Uterus (tissue), 4 donors: ENCODE data around the gene KCNQ1. TPM values are rescaled to one million over a fixed set of nuclear protein-coding genes. Genes with fewer than 3 reads are reported as not detected.

ENCODE experiments used
- DNase-seq, 2 donors: peaks; one replicate each; pipeline ENCODE4 v3.0.0-alpha.2; 2019 to 2020
- H3K27ac ChIP-seq, 2 donors: fragments of 200-600 bp; sonication (generic); 1 replicate in 1 of 2; 2 replicates in 1 of 2; pipeline ENCODE4 v1.5.1; 2016 to 2018
- H3K27me3 ChIP-seq, 2 donors: fragments of 200-600 bp; sonication (generic); one replicate each; pipeline ENCODE4 v1.5.1; 2018 to 2019; ENCODE audit warnings: control low read depth in 1 of 2
- H3K36me3 ChIP-seq, 2 donors: fragments of 200-600 bp; sonication (generic); one replicate each; pipeline ENCODE4 v1.5.1; 2019; ENCODE audit warnings: control low read depth in 1 of 2
- H3K4me1 ChIP-seq, 2 donors: fragments of 200-600 bp; sonication (generic); one replicate each; pipeline ENCODE4 v1.5.1; 2018 to 2019; ENCODE audit warnings: control low read depth in 1 of 2
- H3K4me3 ChIP-seq, 2 donors: fragments of 200-600 bp; sonication (generic); 1 replicate in 1 of 2; 2 replicates in 1 of 2; pipeline ENCODE4 v1.5.1; 2018 to 2019; ENCODE audit warnings: mild to moderate bottlenecking in 1 of 2
- H3K9me3 ChIP-seq, 2 donors: fragments of 200-600 bp; sonication (generic); one replicate each; pipeline ENCODE4 v1.5.1; 2019; ENCODE audit warnings: control low read depth in 1 of 2
- POLR2A ChIP-seq, 2 donors: fragments of 450-650 bp; IDR thresholded peaks; one replicate each; pipeline ENCODE4 v1.6.1; 2016; ENCODE audit warnings: antibody characterized with exemption in 2 of 2, mild to moderate bottlenecking in 1 of 2, moderate library complexity in 1 of 2
- intact Hi-C: fragments of 100-400 bp; cut with DNase I; formaldehyde crosslinking; loops from one replicate; pipeline ENCODE4 v1.15.1; 2023; ENCODE audit warnings: low total_unique reads
- total RNA-seq, 4 donors: library from RNA; depleted of rRNA in 3 of 4; stranded (reverse); fragments of >200 nt in 3 of 4; gene quantifications; one replicate each; pipeline versions ENCODE4 v1.1.0 to v1.2.4, GENCODE V29; 2014 to 2023
- TF ChIP-seq, protein P1 (sequence below), 4 experiments: fragments of 200-600 bp in 2 of 4; fragments of 450-650 bp in 2 of 4; sonication (generic) in 2 of 4; IDR thresholded peaks; one replicate each; pipeline ENCODE4 v1.5.1; 2016 to 2019; ENCODE audit warnings: antibody characterized with exemption in 4 of 4, mild to moderate bottlenecking in 2 of 4, moderate library complexity in 1 of 4
- donor health status: DM: yes; HTN: yes; CAD: no.

KCNQ1 gene
- total RNA-seq, 4 donors from 2014 or later, result 2.6 to 10.4 (median 5.4) TPM

DNA sequence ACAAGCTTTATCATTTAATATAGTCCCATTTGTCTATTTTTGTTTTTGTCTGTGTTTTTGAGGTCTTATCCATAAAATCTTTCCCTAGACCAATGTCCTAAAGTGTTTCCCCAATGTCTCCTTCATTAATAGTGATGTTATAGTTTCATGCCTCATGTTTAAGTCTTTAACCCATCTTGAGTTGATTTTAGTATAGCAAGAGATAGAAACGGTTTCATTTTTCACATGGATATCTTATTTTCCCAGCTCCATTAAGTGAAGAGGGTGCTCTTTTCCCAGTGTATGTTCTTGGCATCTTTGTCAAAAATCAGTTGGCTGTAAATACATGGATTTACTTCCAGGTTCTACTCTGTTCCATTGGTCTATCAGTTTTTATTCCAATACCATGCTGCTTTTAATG, 196.8 kb downstream of the KCNQ1 start:
- H3K36me3 ChIP-seq, result no peaks in the 10 kb centered on the region
- no peak overlapping the region for H3K27ac ChIP-seq
- no peak for DNase-seq
- H3K9me3 ChIP-seq, result peaks cover 0 to 71% of the 10 kb centered on the region in 2 donors
- no peaks in the 10 kb centered on the region for H3K27me3 ChIP-seq
- no peak overlapping the region for H3K4me3 ChIP-seq
- intact Hi-C loops, result no loop called here
- no peak for TF ChIP-seq POLR2A (IDR thresholded peaks at IDR 0.05)
- TF ChIP-seq, protein P1, sequence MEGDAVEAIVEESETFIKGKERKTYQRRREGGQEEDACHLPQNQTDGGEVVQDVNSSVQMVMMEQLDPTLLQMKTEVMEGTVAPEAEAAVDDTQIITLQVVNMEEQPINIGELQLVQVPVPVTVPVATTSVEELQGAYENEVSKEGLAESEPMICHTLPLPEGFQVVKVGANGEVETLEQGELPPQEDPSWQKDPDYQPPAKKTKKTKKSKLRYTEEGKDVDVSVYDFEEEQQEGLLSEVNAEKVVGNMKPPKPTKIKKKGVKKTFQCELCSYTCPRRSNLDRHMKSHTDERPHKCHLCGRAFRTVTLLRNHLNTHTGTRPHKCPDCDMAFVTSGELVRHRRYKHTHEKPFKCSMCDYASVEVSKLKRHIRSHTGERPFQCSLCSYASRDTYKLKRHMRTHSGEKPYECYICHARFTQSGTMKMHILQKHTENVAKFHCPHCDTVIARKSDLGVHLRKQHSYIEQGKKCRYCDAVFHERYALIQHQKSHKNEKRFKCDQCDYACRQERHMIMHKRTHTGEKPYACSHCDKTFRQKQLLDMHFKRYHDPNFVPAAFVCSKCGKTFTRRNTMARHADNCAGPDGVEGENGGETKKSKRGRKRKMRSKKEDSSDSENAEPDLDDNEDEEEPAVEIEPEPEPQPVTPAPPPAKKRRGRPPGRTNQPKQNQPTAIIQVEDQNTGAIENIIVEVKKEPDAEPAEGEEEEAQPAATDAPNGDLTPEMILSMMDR (IDR thresholded peaks at IDR 0.05), result no peak
- no peaks in the 10 kb centered on the region for H3K4me1 ChIP-seq

DNA sequence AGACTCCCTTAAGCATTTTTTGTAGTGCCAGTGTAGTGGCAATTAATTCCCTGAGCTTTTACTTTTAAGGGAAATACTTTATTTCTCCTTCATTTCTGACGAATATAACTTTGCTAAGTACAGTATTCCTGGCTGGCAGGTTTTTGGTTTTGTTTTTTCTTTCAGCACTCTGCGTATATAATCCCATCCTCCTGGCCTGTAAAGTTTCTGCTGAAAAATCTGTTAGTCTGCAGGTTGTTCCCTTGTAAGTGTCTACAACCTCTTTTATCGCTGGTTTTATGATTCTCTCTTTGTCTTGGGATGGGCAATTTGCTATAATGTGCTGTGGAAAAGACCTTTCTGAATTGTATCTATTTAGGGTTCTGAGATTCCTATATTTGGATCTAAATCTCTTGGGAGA, 198.9 kb downstream of the KCNQ1 start:
- H3K36me3 ChIP-seq, result no peaks in the 10 kb centered on the region
- intact Hi-C loops, result no loop called here
- peaks cover 0 to 80% of the 10 kb centered on the region in 2 donors for H3K9me3 ChIP-seq
- no peak for TF ChIP-seq POLR2A (IDR thresholded peaks at IDR 0.05)
- TF ChIP-seq, protein P1 (IDR thresholded peaks at IDR 0.05), result no peak
- no peaks in the 10 kb centered on the region for H3K4me1 ChIP-seq
- no peak for DNase-seq
- no peak overlapping the region for H3K27ac ChIP-seq
- H3K27me3 ChIP-seq, result no peaks in the 10 kb centered on the region
- no peak overlapping the region for H3K4me3 ChIP-seq

DNA sequence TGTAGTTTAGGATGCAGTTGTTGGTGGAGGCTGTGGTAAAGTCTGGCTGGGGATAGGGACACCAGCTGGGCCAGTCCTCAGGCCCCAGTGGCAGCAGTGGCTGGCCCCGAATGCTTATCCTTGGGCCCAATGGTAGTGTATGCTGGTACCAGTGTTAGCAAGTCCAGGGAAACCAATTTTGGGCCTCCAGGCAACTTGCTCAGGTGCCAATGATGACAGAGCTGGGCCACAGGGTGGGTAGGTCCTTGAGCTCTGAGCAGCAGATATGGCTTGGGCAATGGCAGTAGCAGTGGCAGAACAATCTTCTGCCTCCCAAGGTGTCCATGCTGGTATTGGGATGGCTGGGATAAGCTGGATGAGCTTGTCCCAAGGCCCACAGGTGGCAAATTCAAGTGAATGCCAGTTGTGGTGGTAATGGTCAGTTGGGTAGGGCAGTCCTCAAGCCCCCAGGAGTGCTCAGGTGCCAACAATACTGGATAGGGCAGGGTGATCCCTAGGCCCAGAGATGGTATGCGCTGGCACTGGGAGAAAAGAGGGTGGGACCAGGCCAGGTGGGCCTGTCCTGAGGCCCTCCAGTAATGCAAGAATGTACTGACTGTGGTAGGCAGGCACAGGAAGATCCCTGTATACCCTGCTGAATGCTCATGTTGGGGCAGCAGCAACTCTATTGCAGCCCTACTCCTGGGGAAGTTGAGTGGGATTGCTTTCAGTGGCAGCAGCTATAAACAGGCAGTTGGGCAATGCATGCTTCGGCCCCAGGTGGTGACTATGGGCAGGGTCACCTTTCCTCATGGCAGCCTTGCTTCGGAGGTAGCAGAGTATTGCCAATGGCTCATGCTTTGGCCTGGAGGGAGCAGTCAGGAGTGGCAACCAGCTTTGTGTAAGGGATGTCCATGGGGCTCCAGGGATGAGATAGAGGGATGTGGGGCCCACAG, 200.3 kb downstream of the KCNQ1 start:
- TF ChIP-seq, protein P1 (IDR thresholded peaks at IDR 0.05), result no peak
- TF ChIP-seq POLR2A (IDR thresholded peaks at IDR 0.05), result no peak
- Histone ChIP-seq H3K4me1 (no peaks in the 10 kb centered on the region), H3K27ac (no peak overlapping the region), H3K9me3 (peaks cover 0 to 79% of the 10 kb centered on the region in 2 donors), H3K4me3 (no peak overlapping the region), H3K27me3 (no peaks in the 10 kb centered on the region), H3K36me3 (no peaks in the 10 kb centered on the region)
- intact Hi-C loops, result no loop called here
- no peak for DNase-seq

DNA sequence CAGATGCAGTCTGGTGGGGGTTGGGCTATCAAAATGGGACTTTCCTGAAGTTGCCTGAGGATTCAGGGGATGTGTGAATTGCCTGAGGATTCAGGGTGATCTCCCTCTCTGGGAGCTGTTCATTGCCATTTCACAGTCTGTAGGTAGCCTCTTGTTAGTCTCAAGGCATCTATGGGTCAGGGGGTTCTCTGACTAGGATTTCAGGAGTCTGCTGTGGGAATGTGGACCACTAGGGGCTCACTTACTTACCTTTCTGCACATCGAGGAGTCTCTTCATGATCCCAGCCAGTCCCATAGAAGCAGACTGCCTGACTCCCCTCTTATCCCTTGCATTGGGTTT, 200.9 kb downstream of the KCNQ1 start:
- intact Hi-C loops, result no loop called here
- DNase-seq, result no peak
- TF ChIP-seq, protein P1 (IDR thresholded peaks at IDR 0.05), result no peak
- no peak for TF ChIP-seq POLR2A (IDR thresholded peaks at IDR 0.05)
- Histone ChIP-seq H3K36me3 (no peaks in the 10 kb centered on the region), H3K27me3 (no peaks in the 10 kb centered on the region), H3K4me1 (no peaks in the 10 kb centered on the region), H3K4me3 (no peak overlapping the region), H3K27ac (no peak overlapping the region), H3K9me3 (peaks cover 0 to 79% of the 10 kb centered on the region in 2 donors)

DNA sequence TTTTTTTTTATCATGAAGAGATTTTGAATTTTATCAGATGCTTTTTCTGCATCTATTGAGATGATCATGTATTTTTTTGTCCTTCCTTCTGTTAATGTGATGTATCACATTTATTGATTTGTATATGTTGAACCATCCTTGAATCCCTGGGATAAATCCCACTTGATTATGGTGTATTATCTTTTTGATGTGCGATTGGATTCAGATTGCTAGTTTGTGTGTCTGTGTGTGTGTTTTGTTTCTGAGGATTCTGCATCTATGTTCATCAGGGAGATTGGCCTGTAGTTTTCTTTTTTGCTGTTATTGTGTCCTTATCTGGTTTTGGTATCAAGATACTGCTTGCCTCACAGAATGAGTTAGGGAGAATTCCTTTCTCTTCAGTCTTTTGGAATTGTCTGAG, 202.4 kb downstream of the KCNQ1 start:
- TF ChIP-seq, protein P1 (IDR thresholded peaks at IDR 0.05), result no peak
- no peak for TF ChIP-seq POLR2A (IDR thresholded peaks at IDR 0.05)
- intact Hi-C loops, result no loop called here
- Histone ChIP-seq H3K27me3 (no peaks in the 10 kb centered on the region), H3K4me3 (no peak overlapping the region), H3K27ac (no peak overlapping the region), H3K9me3 (peaks cover 0 to 70% of the 10 kb centered on the region in 2 donors), H3K4me1 (no peaks in the 10 kb centered on the region), H3K36me3 (no peaks in the 10 kb centered on the region)
- no peak for DNase-seq
